Heart left ventricle (tissue), 16 donors: ENCODE data around the gene ZNG1A. TPM values are rescaled to one million over a fixed set of nuclear protein-coding genes. Genes with fewer than 3 reads are reported as not detected.
"Not testable (repeated sequence)": the region's sequence is repeated elsewhere in the genome, so short reads cannot be mapped to it uniquely, and the experiment has no call there.

Experiments used
- ATAC-seq, 4 donors: fragments of 200-7000 bp; cut with Tn5 transposase; one replicate each; pipeline ENCODE4 v1.9.1; 2020 to 2022; ENCODE audit warnings: moderate library complexity in 4 of 4, mild to moderate bottlenecking in 3 of 4, moderate number of reproducible peaks in 1 of 4
- DNase-seq, 5 donors: peaks; one replicate each; pipeline ENCODE4 v3.0.0-alpha.2; 2020
- H3K27ac ChIP-seq, 12 donors: fragments of 200-600 bp; sonication (generic) in 4 of 12; one replicate each; pipeline versions ENCODE4 v1.5.0 to v1.8.0; 2016 to 2022; ENCODE audit warnings: mild to moderate bottlenecking in 2 of 12
- H3K27me3 ChIP-seq, 9 donors: fragments of 200-600 bp; sonication (generic) in 2 of 9; one replicate each; pipeline versions ENCODE4 v1.5.1 to v1.8.0; 2016 to 2022; ENCODE audit warnings: mild to moderate bottlenecking in 3 of 9
- H3K36me3 ChIP-seq, 9 donors: fragments of 200-600 bp; sonication (generic) in 2 of 9; one replicate each; pipeline versions ENCODE4 v1.5.0 to v1.8.0; 2018 to 2022; ENCODE audit warnings: mild to moderate bottlenecking in 2 of 9
- H3K4me1 ChIP-seq, 12 donors: fragments of 200-600 bp; sonication (generic) in 4 of 12; one replicate each; pipeline versions ENCODE4 v1.5.0 to v1.8.0; 2016 to 2022; ENCODE audit warnings: mild to moderate bottlenecking in 3 of 12
- H3K4me3 ChIP-seq, 12 donors: fragments of 200-600 bp; sonication (generic) in 4 of 12; one replicate each; pipeline versions ENCODE4 v1.5.0 to v1.8.0; 2017 to 2022; ENCODE audit warnings: mild to moderate bottlenecking in 9 of 12, moderate library complexity in 4 of 12
- H3K9me3 ChIP-seq, 12 donors: fragments of 200-600 bp; sonication (generic) in 4 of 12; one replicate each; pipeline versions ENCODE4 v1.5.0 to v1.8.0; 2016 to 2022; ENCODE audit warnings: mild to moderate bottlenecking in 1 of 12
- POLR2A ChIP-seq, 2 donors: fragments of 450-650 bp; IDR thresholded peaks; one replicate each; pipeline ENCODE4 v1.6.1; 2017; ENCODE audit warnings: antibody characterized with exemption in 2 of 2, mild to moderate bottlenecking in 2 of 2, moderate library complexity in 2 of 2
- WGBS, 4 donors: extraction: QIAGEN DNeasy Blood & Tissue Kit in 2 of 4; methylation state at CpG; one replicate each; pipeline versions ENCODE4 v1.1.5 to v1.1.7; 2013 to 2018; 5-methylcytosine and 5-hydroxymethylcytosine counted together
- intact Hi-C, 10 donors: fragments of 100-400 bp; cut with DNase I; formaldehyde crosslinking; loops; one replicate each; pipeline versions ENCODE4 v1.11.1 to v1.14.2; 2022
- polyA plus RNA-seq, 2 donors: library from polyadenylated mRNA; stranded (reverse); fragments of 200-250 nt; gene quantifications; one replicate each; pipeline ENCODE4 v1.2.3, GENCODE V29; 2013
- total RNA-seq, 9 donors: library from RNA; depleted of rRNA in 2 of 9; stranded (reverse); fragments of >200 nt in 2 of 9; fragmentation: NEBNext Ultra II Directional in 3 of 9; extraction: Animal tissue kit (Norgen Biotek cat#: 25700) in 3 of 9; gene quantifications; one replicate each; pipeline versions ENCODE4 v1.1.0 to v1.2.4, GENCODE V29; 2016 to 2023
- TF ChIP-seq, protein P1 (sequence below), 12 donors: fragments of 200-600 bp; sonication (generic) in 4 of 12; IDR thresholded peaks; one replicate each; pipeline versions ENCODE4 v1.5.0 to v1.8.0; 2018 to 2022; ENCODE audit warnings: antibody characterized with exemption in 12 of 12, mild to moderate bottlenecking in 5 of 12
- donor health status: ischemic (EF 13 %, LVEDD 7.1; RV severe dilation, severe dysfunction).
- donor health status: healthy with polysubstance abuse.
- donor health status: DM: no; HTN: yes; CAD: no.
- donor health status: DM: no; HTN: no; CAD: no.
- donor health status: ischemic (EF 25% LVEDD 6.9; RV normal size, moderate dysfunction).
- donor health status: ischemic (EF 25% LVEDD 5.7; RV mildly dilated, moderate dysfunction).
- donor health status: healthy.
- donor health status: DM: yes; HTN: yes; CAD: no.
- donor health status: ischemic (EF 35%, LVEDD 5.7; RV mildly dilated, moderate dysfunction).
- donor health status: nonischemic (EF 11% LVEDD 7.7; RV severe dilation, severe dysfunction).
- donor health status: DM: yes; HTN: yes; CAD: no.
- donor health status: PGD.
- donor health status: ischemic (EF 29% LVEDD 5.4; RV normal size, mild dysfunction).
- donor health status: nonischemic (EF 23%, LVEDD 6.1; RV moderate dilation, normal function).

The ZNG1A gene
- total and polyA plus RNA-seq, 11 donors, result 8.1 to 55.6 (median 20.6) TPM

DNA sequence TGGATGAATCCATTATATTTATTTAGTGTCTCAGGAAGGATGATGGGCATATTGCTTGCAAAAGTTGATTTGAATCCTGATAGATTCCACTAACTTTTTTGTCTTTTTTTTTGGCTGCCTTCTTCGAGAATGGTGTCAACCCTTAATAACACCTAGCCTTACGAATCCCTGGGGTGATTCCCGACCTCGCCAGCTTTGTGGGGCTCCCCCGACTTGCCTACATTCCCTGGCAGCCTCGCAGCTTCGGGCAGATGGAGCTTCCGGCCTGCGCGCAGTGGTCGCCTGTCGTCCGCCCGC, 35.4 kb upstream of the ZNG1A start:
- DNase-seq (no peak), ATAC-seq (no peak)
- intact Hi-C loops, result no loop called here
- Histone ChIP-seq H3K36me3 (no peaks in the 10 kb centered on the region), H3K27me3 (peaks cover 0 to 58% (median 26%) of the 10 kb centered on the region in 9 donors), H3K27ac (peak overlapping the region; percentile 20 to 94 (median 62)), H3K9me3 (no peaks in the 10 kb centered on the region), H3K4me1 (peaks cover 0 to 57% (median 4%) of the 10 kb centered on the region in 12 donors), H3K4me3 (peak overlapping the region; percentile 33 to 74 (median 57))
- TF ChIP-seq, protein P1, sequence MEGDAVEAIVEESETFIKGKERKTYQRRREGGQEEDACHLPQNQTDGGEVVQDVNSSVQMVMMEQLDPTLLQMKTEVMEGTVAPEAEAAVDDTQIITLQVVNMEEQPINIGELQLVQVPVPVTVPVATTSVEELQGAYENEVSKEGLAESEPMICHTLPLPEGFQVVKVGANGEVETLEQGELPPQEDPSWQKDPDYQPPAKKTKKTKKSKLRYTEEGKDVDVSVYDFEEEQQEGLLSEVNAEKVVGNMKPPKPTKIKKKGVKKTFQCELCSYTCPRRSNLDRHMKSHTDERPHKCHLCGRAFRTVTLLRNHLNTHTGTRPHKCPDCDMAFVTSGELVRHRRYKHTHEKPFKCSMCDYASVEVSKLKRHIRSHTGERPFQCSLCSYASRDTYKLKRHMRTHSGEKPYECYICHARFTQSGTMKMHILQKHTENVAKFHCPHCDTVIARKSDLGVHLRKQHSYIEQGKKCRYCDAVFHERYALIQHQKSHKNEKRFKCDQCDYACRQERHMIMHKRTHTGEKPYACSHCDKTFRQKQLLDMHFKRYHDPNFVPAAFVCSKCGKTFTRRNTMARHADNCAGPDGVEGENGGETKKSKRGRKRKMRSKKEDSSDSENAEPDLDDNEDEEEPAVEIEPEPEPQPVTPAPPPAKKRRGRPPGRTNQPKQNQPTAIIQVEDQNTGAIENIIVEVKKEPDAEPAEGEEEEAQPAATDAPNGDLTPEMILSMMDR (IDR thresholded peaks at IDR 0.05), result no peak
- no peak for TF ChIP-seq POLR2A (IDR thresholded peaks at IDR 0.05)
- 2 to 4% (median 2%) methylated on average over 11 to 14 of the region's 14 CpGs for WGBS, 4 donors

GRCh38 chr9:213901-214300, 35.0 kb upstream of the ZNG1A start:
- DNase-seq, ATAC-seq, H3K9me3 ChIP-seq, intact Hi-C loops, H3K36me3 ChIP-seq: not testable (repeated sequence)
- 73 to 87% (median 79%) methylated on average over 24 of the region's 24 CpGs for WGBS, 4 donors
- Histone ChIP-seq H3K4me3 (peak overlapping the region in 8 of 12 donors; percentile 33 to 74 (median 58)), H3K27me3 (peaks cover 0 to 54% (median 26%) of the 10 kb centered on the region in 9 donors), H3K4me1 (peaks cover 0 to 57% (median 4%) of the 10 kb centered on the region in 12 donors), H3K27ac (peak overlapping the region in 5 of 12 donors; percentile 52 to 94 (median 61))

GRCh38 chr9:212297-212696, 33.4 kb upstream of the ZNG1A start:
- no peaks in the 10 kb centered on the region for H3K9me3 ChIP-seq
- peaks cover 0 to 47% (median 4%) of the 10 kb centered on the region in 12 donors for H3K4me1 ChIP-seq
- DNase-seq, result peak in 1 of 5 donors; percentile 25
- TF ChIP-seq POLR2A (IDR thresholded peaks at IDR 0.05), result no peak
- TF ChIP-seq, protein P1 (IDR thresholded peaks at IDR 0.05), result no peak
- peak overlapping the region in 2 of 12 donors; percentile 54 to 94 for H3K27ac ChIP-seq
- peaks cover 0 to 43% (median 24%) of the 10 kb centered on the region in 9 donors for H3K27me3 ChIP-seq
- ATAC-seq, result peak in 2 of 4 donors; percentile 28 to 58
- H3K4me3 ChIP-seq, result no peak overlapping the region
- intact Hi-C loops, result no loop called here
- 69 to 80% (median 77%) methylated on average over 3 of the region's 3 CpGs for WGBS, 4 donors
- H3K36me3 ChIP-seq, result no peaks in the 10 kb centered on the region

DNA sequence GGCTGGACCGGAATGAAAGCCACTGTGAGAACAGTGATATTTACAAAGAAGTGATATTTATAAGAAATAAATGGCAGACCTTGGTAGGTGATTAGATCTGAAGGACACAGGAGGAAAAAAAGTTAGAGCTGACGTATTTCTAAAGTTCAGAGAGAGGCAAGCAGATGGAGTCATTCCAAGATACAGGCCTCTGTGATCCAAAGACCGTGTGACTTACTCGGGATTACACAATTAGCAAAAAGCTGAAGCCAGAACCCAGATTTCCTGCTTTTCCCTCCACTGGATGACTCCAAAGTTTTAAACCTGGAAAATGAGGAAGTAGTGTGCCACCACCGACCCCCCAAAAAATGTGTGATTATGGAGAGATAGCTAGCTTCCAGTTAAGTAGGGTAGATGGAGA, 32.7 kb upstream of the ZNG1A start:
- peaks cover 0 to 44% (median 18%) of the 10 kb centered on the region in 9 donors for H3K27me3 ChIP-seq
- no peaks in the 10 kb centered on the region for H3K36me3 ChIP-seq
- no peaks in the 10 kb centered on the region for H3K9me3 ChIP-seq
- peaks cover 0 to 40% (median 4%) of the 10 kb centered on the region in 12 donors for H3K4me1 ChIP-seq
- WGBS, 4 donors, result 42 to 51% (median 48%) methylated on average over 5 of the region's 5 CpGs
- ATAC-seq, result peak in 3 of 4 donors; percentile 11 to 39 (median 33)
- no peak overlapping the region for H3K4me3 ChIP-seq
- no peak for TF ChIP-seq POLR2A (IDR thresholded peaks at IDR 0.05)
- TF ChIP-seq, protein P1 (IDR thresholded peaks at IDR 0.05), result no peak
- intact Hi-C loops, result no loop called here
- H3K27ac ChIP-seq, result peak overlapping the region in 8 of 12 donors; percentile 4 to 94 (median 22)
- no peak for DNase-seq

DNA sequence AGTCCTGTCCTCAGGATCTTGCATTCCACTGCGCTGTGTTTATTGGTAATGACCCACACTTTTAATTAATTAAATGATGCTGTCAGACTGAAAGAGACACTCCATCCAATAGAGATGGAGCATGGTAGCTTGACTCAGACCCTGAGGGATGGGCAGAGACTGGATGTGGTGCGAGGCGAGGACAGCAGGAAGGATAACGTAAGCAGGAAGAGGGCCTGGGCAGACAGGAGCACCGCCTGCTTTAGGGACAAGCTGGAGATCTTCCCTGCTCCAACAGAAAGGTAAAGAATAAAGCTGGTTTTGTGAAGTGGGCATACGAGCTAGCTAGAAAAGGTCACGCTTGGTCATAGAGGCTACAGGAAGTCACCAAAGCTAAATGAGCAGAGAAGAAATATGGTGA, 32.2 kb upstream of the ZNG1A start:
- 69 to 77% (median 71%) methylated on average over 7 of the region's 7 CpGs for WGBS, 4 donors
- peaks cover 0 to 38% (median 4%) of the 10 kb centered on the region in 12 donors for H3K4me1 ChIP-seq
- H3K9me3 ChIP-seq, result no peaks in the 10 kb centered on the region
- H3K36me3 ChIP-seq, result no peaks in the 10 kb centered on the region
- ATAC-seq (no peak), DNase-seq (no peak)
- H3K4me3 ChIP-seq, result no peak overlapping the region
- intact Hi-C loops, result no loop called here
- H3K27me3 ChIP-seq, result peaks cover 0 to 41% (median 14%) of the 10 kb centered on the region in 9 donors
- H3K27ac ChIP-seq, result peak overlapping the region in 6 of 12 donors; percentile 1 to 94 (median 30)
- TF ChIP-seq POLR2A (IDR thresholded peaks at IDR 0.05), result no peak
- TF ChIP-seq, protein P1 (IDR thresholded peaks at IDR 0.05), result no peak
